Head of caudate nucleus (tissue), 42 donors: ENCODE results near the gene WDR93.
"Not testable (repeated sequence)": the region's sequence is repeated elsewhere in the genome, so short reads cannot be mapped to it uniquely, and the experiment has no call there.

Source experiments
- DNase-seq, 42 donors: peaks; one replicate each; pipeline versions ENCODE4 v3.0.0 to v3.0.0-alpha.2; 2020 to 2021; ENCODE audit warnings: mixed read lengths in 7 of 42
- intact Hi-C: fragments of 100-400 bp; cut with DNase I; formaldehyde crosslinking; loops from one replicate; pipeline ENCODE4 v1.15.0; 2022

Gene WDR93

DNA sequence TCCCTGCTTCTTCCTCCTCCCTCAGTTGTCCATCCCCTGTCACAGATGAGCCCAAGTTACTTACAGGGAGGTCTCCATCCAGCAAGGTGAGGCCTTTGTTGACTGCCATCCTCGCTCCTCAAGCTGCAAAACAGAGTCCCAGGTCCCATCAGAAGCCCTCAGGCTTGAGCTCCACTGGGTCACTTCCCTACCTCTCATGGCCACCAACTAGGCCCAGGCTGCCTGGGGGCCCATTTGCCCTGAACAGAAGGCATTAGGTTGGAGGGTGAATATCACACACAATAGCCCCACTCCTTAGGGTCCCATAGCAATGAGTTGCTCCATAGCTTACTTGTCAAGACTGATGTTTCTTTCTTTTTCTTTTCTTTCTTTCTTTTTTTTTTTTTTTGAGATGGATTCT is 13.2 kb upstream of the WDR93 start:
- DNase-seq = no peak
- intact Hi-C loops = no loop called here

DNA sequence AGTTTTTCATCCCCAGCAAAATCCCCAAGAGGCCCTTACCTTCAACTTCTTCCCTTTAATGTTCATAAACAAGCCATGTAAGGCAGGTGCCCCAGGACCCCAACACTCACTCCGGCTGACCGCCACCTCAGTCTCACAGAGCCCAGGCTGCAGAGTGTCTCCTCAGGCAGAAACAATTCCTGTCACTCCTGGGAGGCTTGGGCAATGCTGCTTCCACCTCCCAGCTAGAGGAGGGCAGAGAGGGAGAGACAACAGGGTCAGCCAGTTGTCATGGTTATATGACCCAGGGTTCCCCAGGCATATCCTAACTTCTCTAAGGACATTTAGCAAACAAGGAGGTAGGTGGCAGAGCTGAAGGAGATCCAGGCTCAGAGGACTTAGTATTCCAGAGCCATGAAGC is 11.4 kb upstream of the WDR93 start, which contains the start of gene PLIN1:
PLIN1 (minus strand) TSS at position 156 of the 400 bp plus-strand sequence. CDS start 1,878 bp downstream, outside the sequence.
- peak in 4 of 42 donors; percentile 12 to 31 (median 26) for DNase-seq
- intact Hi-C loops = no loop called here

- intact Hi-C loops = no loop called here
- DNase-seq = peak in 12 of 42 donors; percentile 19 to 65 (median 44)
Observed at GRCh38 chr15:89680282-89680873, 10.2 kb upstream of the WDR93 start.

DNA sequence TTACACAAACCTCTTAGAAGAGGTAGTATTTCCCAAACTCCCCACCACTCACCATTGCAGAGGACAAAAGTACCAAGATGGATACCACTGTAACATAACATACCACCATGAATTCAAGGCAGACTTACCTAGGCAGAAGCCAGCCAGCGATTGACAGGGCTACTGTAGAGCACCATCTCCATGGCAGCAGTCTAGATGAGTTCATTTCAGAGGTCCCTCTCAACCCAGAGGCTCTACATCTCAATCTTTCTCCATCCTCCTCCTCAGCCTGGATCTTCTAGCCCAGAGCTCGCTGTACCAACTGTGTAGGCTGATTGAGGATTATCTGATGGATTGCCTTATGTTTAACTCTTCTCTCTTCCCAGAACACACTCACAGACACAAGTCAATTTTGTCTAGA is 9.5 kb upstream of the WDR93 start:
- intact Hi-C loops = no loop called here
- DNase-seq = no peak

GRCh38 chr15:89685995-89686394 is 4.6 kb upstream of the WDR93 start:
- intact Hi-C loops = no loop called here

GRCh38 chr15:89686522-89686921 is 4.1 kb upstream of the WDR93 start:
- DNase-seq = no peak
- intact Hi-C loops = no loop called here

More at GRCh38 chr15:89685995-89686394, 4.6 kb upstream of the WDR93 start:
- DNase-seq = no peak

- intact Hi-C loops, DNase-seq: not testable (repeated sequence)
Observed at GRCh38 chr15:89689930-89690275, 708 bp upstream of the WDR93 start.

GRCh38 chr15:89693091-89693490 is 2.5 kb downstream of the WDR93 start:
- DNase-seq = no peak
- intact Hi-C loops = no loop called here

DNA sequence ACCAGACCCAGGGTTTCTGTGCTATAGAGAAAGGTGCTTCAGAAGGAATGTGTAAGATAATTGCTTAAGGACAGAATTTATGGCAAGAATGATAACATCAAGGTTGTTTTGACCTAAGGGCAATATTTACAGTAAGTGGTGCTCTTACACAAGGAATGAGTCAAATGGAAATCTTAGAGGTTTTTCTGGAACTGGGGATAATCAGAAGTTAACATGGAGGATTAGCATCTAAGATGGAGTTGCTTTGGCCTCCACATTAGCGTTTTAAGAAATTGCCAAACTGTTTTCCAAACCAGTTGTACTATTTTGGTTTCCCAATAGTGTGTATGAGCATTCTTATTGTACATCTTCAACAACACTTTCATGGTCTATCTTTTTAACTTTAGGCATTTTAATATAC is 3.1 kb downstream of the WDR93 start:
- intact Hi-C loops = no loop called here
- no peak for DNase-seq

DNA sequence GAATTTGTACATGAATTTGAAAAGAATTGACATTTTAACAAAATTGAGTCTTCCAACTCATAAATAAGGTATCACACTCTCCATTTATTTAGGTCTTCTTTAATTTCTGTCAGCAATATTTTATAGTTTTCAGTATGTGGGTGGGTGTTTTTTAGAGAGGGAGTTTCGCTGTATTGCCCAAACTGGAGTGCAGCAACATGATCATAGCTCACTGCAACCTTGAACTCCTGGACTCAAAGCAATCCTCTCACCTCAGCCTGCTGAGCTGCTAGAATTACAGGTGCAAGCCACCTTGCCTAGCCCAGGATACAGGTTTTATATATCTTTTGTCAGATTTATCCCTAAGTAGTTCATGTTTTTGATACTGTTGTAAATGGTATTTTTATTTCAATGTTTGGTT is 4.6 kb downstream of the WDR93 start:
- DNase-seq = no peak
- intact Hi-C loops = no loop called here

DNA sequence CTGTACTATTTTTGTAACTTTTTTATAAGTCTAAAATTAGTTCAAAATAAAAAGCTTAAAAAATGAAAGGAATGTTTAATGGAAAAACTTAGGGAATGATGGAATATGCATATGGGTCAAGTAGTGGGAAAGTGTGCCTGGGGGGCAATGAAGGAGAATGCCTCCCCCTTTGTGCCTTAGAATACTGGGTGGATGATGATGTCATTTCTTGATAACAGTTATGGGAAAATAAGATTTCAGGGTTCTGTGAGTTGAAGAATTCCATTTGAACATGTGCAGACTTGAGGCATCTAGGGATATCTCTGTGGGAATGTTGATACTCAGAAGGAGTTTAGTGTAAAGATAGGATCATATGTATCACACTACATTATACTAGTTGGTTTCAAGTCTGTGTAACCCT is 13.8 kb downstream of the WDR93 start:
- no peak for DNase-seq
- intact Hi-C loops = no loop called here

GRCh38 chr15:89707577-89707976 is 17.0 kb downstream of the WDR93 start:
- no peak for DNase-seq
- intact Hi-C loops = no loop called here

DNA sequence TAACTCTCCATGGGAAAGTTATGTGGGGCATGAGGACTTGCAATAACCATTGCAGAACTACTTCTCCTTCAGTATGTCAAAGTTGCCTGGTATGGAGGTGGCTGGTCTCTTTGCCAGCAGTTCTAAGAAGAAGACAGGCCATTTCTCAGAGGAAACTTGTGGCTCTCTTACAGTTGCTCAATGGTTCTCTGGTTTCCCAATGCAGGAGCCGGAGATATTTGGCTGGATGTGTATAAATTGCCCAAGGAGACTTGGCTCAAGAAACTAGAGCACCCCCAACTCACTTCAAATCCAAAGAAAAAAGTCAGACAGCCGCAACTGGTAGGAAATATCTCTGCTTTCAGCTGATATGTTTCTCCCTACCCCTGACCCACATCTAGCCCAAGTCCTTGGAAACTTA is 24.2 kb downstream of the WDR93 start:
- intact Hi-C loops = no loop called here
- no peak for DNase-seq

DNA sequence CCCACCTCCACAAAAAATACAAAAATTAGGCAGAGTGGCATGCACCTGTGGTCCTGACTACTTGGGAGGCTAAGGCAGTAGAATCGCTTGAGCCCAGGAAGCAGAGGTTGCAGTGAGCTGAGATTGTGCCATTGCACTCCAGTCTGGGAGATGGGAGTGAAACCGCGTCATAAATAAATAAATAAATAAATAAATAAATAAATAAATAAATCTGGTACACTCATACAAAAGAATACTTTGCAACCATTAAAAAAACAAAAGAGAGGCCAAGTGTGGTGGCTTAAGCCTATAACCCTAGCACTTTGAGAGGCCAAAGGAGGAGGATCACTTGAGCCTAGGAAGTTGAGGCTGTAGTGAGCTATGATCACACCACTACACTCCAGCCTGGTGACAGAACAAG is 32.4 kb downstream of the WDR93 start:
- DNase-seq = no peak
- intact Hi-C loops = no loop called here

DNA sequence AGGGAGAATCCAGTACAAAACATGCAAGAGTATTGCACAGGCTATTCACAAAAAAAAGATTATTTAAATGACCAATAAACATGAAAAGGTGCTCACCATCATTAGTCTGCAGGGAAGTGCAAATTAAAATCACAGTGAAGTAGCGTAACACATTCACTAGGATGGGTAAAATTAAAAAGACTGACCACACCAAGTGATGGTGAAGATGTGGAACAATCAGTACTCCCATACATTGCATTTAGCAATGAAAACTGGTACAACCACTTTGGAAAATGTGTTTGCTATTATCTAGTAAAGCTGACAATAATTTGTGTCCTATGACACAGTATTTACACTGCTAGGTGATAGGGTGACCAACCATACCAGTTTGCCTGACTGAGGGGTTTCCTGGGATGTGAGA is 34.0 kb downstream of the WDR93 start:
- intact Hi-C loops = no loop called here
- no peak for DNase-seq

- no peak for DNase-seq
- intact Hi-C loops = no loop called here
Observed at GRCh38 chr15:89725064-89725463, 34.5 kb downstream of the WDR93 start.

- peak in 1 of 42 donors; percentile 1 for DNase-seq
- intact Hi-C loops = no loop called here
Observed at GRCh38 chr15:89728254-89728653, 37.6 kb downstream of the WDR93 start.

DNA sequence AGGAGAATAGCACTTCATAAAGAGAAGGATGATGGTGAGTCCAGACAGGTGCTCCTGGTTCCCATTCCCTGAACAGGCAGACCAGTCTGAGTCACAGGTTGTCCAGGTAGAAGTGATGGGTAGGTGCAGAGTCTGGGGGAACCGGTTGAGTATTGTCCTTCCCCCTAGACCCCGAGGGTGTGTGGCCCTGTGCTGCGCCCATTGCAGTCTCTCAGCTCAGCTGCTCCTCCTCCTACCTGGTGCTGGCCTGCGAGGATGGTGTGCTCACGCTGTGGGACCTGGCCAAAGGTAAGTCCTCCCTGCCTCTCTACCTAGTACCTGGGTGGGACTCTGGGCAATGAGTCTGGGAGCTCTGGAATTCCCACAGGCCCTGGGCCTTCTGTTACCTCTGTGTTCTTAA is 40.7 kb downstream of the WDR93 start:
- peak in 1 of 42 donors; percentile 15 for DNase-seq
- intact Hi-C loops = no loop called here

GRCh38 chr15:89732451-89733172 is 42.0 kb downstream of the WDR93 start:
- peak in 1 of 42 donors; percentile 14 for DNase-seq
- intact Hi-C loops = no loop called here

- no peak for DNase-seq
- intact Hi-C loops = no loop called here
Observed at GRCh38 chr15:89735773-89736172, 45.2 kb downstream of the WDR93 start.

DNA sequence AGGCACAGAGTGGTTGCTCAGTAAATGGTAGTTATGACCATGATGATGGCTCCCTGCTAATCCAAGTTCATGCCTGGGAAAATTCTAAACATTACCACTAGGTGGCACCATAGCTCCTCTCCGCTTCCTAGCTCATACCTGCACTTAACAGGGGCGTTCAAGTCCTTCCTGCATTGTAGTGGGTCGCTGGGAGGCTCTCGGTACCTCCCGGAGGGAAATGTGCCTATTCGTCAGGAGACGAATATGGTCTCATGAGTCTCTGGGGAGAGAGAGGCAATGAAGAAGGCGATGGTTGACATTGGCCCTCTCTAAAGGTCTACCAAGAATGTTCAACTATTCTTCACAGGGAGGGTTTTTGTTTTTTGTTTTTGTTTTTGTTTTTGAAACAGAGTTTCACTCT is 49.5 kb downstream of the WDR93 start:
- intact Hi-C loops = no loop called here
- DNase-seq = peak in 28 of 42 donors; percentile 27 to 84 (median 62)
